ENCODE results near the gene STXBP1. TPM values are rescaled to one million over a fixed set of nuclear protein-coding genes. Genes with fewer than 3 reads are reported as not detected.

STXBP1 gene
- total and polyA plus RNA-seq, 2 experiments from 2014 or later = 27.0 to 95.5 TPM

DNA sequence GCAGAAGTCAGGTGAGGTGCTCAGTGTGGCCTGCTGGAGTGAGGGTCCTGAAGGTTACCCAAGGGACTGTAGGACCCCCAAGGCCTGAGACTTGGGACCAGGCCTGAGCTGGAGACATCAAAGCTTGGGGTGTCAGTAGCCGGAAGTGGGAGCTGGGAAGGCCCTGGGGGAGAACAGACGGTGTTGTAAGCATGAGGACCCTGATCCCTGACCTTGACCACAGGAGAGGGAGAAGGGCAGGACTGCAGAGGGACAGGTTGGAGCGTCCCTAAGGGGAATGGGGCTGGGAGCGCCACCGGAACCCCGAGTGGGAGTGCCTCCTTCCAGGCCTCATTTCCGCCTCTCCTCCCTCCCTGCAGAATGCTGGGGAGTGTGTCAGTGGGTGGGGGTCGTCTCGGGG is 104.3 kb downstream of the STXBP1 start:
- Histone ChIP-seq H3K27ac (no peak overlapping the region), H3K36me3 (no peaks in the 10 kb centered on the region), H3K9me3 (ENCODE audit: low read depth) (no peaks in the 10 kb centered on the region), H3K4me3 (peak overlapping the region; percentile 79), H3K27me3 (no peaks in the 10 kb centered on the region), H3K4me1 (ENCODE audit: low read depth) (peaks cover 5% of the 10 kb centered on the region)
- TF ChIP-seq, protein P1, sequence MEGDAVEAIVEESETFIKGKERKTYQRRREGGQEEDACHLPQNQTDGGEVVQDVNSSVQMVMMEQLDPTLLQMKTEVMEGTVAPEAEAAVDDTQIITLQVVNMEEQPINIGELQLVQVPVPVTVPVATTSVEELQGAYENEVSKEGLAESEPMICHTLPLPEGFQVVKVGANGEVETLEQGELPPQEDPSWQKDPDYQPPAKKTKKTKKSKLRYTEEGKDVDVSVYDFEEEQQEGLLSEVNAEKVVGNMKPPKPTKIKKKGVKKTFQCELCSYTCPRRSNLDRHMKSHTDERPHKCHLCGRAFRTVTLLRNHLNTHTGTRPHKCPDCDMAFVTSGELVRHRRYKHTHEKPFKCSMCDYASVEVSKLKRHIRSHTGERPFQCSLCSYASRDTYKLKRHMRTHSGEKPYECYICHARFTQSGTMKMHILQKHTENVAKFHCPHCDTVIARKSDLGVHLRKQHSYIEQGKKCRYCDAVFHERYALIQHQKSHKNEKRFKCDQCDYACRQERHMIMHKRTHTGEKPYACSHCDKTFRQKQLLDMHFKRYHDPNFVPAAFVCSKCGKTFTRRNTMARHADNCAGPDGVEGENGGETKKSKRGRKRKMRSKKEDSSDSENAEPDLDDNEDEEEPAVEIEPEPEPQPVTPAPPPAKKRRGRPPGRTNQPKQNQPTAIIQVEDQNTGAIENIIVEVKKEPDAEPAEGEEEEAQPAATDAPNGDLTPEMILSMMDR (IDR thresholded peaks at IDR 0.05; ENCODE audit: low read depth, low read length) = no peak
- DNase-seq (ENCODE audit: low read depth in 1 of 2, low spot score in 1 of 2) = no peak

DNA sequence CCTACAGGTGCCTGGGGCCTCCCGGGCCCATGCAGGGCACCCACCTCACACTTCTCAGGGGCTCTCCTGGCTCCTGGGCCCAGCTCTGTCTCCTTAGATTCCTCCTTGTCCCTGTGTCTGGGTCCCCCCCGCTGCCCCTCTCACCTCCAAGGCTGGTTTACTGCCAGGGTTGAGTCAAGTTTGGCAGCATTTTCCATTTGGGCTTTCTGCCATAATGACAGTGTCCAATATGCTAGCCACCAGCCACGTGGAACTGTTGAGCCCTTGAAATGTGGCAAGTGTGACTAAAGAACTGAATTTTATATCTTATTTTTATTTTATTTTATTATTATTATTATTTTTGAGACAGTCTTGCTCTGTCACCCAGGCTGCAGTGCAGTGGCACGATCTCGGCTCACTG is 105.7 kb downstream of the STXBP1 start:
- H3K27ac ChIP-seq = no peak overlapping the region
- TF ChIP-seq, protein P1 (IDR thresholded peaks at IDR 0.05; ENCODE audit: low read depth, low read length) = no peak
- H3K4me3 ChIP-seq = no peak overlapping the region
- peaks cover 4% of the 10 kb centered on the region for H3K4me1 ChIP-seq (ENCODE audit: low read depth)
- no peak for DNase-seq (ENCODE audit: low read depth in 1 of 2, low spot score in 1 of 2)
- H3K9me3 ChIP-seq (ENCODE audit: low read depth) = no peaks in the 10 kb centered on the region
- no peaks in the 10 kb centered on the region for H3K27me3 ChIP-seq
- no peaks in the 10 kb centered on the region for H3K36me3 ChIP-seq

DNA sequence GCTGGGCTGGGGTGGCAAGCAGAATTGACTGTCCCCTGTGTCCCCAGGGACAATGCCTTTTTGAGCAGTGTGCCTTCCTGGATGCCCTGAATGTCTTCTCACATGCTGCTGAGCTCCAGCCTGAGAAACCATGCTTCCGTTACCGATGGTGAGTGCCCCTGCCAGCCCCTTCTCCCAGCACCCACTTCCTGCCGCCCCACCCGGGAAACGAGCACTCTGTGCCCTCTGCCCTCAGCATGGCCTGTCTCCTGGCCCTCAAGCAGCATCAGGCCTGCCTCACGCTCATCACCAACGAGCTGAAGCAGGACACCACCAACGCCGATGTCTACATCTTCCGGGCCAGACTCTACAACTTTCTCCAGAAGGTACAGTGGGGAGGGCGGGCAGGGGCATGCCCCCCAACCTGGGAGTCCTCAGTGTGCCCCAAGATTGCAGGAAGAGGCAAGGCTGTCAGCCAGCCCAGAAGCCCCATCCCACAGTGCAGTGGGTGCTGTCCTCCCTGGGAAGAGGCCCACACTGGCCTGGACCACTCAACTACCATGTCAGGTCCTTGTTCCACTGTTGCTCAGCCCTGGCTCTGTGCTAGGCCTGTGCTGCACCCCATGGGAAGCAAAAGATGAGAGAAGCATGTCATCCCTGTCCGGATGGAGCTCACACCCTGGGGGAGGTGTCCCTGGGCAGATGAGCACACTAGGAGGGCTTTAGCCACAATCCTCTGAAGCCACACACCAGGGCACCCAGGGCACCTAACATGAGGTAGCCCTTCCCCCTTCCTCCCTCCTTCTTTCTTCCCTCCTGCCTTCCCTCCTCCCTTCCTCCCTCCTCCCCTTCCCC is 108.2 kb downstream of the STXBP1 start:
- H3K9me3 ChIP-seq (ENCODE audit: low read depth) = no peaks in the 10 kb centered on the region
- no peak overlapping the region for H3K4me3 ChIP-seq
- no peaks in the 10 kb centered on the region for H3K27me3 ChIP-seq
- H3K36me3 ChIP-seq = no peaks in the 10 kb centered on the region
- H3K4me1 ChIP-seq (ENCODE audit: low read depth) = peaks cover 9% of the 10 kb centered on the region
- no peak overlapping the region for H3K27ac ChIP-seq
- no peak for DNase-seq (ENCODE audit: low read depth in 1 of 2, low spot score in 1 of 2)
- TF ChIP-seq, protein P1 (IDR thresholded peaks at IDR 0.05; ENCODE audit: low read depth, low read length) = no peak

DNA sequence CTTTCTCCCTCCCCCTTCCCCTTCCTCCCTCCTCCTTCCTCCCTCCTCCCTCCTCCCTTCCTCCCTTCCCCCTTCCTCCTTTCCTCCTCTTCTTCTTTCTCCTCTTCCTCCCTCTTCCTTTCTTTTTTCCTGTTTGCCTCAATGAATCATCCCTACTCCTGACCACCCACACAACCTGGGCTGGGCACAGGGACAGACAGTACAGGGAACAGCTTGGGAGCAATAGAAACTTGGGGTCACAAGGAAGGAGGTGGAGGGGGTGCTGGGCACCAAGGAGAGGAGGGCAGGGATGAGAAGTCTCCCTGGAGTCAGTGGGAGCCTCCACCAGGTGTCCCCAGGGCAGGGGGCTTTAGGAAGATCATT is 108.8 kb downstream of the STXBP1 start:
- no peaks in the 10 kb centered on the region for H3K27me3 ChIP-seq
- no peaks in the 10 kb centered on the region for H3K9me3 ChIP-seq (ENCODE audit: low read depth)
- no peak for DNase-seq (ENCODE audit: low read depth in 1 of 2, low spot score in 1 of 2)
- no peak overlapping the region for H3K4me3 ChIP-seq
- TF ChIP-seq, protein P1 (IDR thresholded peaks at IDR 0.05; ENCODE audit: low read depth, low read length) = no peak
- H3K36me3 ChIP-seq = no peaks in the 10 kb centered on the region
- no peak overlapping the region for H3K27ac ChIP-seq
- peaks cover 9% of the 10 kb centered on the region for H3K4me1 ChIP-seq (ENCODE audit: low read depth)

DNA sequence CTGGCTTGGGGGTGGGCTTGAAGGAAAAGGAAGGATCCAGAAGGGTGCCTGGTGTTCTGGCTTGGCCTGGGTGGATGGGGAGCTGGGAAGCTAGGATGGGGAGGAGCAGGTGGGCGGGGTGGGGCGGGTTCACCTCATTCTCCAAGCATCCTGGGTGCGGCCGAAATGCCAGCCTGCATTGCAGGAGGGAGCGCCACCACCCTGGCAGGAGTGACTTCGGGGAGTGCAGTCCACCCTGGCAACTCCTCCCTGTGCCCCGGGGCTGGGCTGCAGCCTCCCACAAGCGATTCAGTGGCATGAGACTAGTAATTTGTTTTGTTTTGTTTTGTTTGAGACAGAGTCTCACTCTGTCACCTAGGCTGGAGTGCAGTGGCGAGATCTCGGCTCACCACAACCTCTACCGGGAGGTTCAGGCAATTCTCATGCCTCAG is 109.3 kb downstream of the STXBP1 start:
- H3K4me1 ChIP-seq (ENCODE audit: low read depth) = peaks cover 5% of the 10 kb centered on the region
- no peaks in the 10 kb centered on the region for H3K9me3 ChIP-seq (ENCODE audit: low read depth)
- no peak overlapping the region for H3K27ac ChIP-seq
- DNase-seq (ENCODE audit: low read depth in 1 of 2, low spot score in 1 of 2) = no peak
- TF ChIP-seq, protein P1 (IDR thresholded peaks at IDR 0.05; ENCODE audit: low read depth, low read length) = no peak
- no peaks in the 10 kb centered on the region for H3K36me3 ChIP-seq
- H3K4me3 ChIP-seq = no peak overlapping the region
- no peaks in the 10 kb centered on the region for H3K27me3 ChIP-seq
